Measurements from ENCODE around the gene NLRC3.

The NLRC3 gene

DNA sequence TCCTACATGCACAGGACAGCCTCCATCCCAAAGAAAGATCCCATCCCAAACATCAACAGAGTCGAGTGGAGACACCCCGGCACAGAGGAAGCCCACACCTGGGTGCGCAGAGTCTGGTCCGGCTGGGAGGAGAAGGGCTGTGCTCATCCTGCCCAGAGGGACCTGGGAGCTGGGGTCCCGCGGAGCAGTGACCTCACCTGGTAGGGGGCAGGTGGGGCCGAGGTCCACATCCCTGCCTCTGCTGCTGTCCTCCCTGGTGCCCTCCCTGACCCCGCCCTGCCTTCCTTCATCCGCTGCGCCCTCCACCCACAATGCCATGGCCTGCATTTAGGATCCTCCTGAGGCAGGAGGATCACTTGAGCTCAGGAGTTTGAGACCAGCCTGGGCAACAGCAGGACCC lies 84.8 kb downstream of the NLRC3 start:
- in situ Hi-C loops (cut with HindIII; ENCODE audit: low sequenced_read_pairs) = no loop called here

DNA sequence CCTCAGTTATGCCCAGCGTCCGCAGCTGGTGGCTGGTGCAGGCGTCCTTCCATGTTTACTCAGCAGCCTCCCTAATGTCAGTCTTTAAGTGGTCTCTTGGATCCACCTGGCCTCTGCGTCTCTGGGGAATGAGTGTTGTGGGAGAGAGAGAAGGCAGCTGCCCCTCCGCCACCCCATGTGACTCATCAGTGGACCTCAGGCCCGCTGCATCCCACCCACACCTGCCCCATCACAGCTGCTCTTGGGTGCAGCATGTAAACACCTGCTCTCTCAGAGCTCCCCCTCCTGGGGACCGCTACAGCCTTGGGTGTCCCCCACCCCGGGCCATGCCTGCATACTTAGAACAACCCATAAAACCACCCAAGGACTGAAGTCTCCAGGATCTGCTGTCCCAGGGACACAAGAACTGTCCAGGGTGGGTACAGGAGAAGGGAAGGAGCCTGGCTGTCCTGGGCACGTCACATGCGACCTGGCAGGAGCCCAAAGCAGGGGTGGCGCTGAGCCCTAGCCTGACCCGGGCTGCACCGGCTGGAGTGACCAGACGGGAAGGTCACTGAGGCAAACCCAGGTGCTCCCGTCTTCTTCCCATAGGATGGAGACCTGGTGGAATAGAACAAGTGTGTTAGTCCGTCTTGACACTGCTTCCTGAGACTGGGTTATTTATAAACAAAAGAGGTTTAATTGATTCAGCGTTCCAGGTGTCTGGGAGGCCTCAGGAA lies 86.1 kb downstream of the NLRC3 start:
- in situ Hi-C loops (cut with HindIII; ENCODE audit: low sequenced_read_pairs) = no loop called here

Data from endothelial cell of hepatic sinusoid (primary cell).